ENCODE measurements around the gene SNRK.

Gene SNRK

GRCh38 chr3:43317461-43318316, 31.3 kb downstream of the SNRK start:
- TF ChIP-seq, protein P1, sequence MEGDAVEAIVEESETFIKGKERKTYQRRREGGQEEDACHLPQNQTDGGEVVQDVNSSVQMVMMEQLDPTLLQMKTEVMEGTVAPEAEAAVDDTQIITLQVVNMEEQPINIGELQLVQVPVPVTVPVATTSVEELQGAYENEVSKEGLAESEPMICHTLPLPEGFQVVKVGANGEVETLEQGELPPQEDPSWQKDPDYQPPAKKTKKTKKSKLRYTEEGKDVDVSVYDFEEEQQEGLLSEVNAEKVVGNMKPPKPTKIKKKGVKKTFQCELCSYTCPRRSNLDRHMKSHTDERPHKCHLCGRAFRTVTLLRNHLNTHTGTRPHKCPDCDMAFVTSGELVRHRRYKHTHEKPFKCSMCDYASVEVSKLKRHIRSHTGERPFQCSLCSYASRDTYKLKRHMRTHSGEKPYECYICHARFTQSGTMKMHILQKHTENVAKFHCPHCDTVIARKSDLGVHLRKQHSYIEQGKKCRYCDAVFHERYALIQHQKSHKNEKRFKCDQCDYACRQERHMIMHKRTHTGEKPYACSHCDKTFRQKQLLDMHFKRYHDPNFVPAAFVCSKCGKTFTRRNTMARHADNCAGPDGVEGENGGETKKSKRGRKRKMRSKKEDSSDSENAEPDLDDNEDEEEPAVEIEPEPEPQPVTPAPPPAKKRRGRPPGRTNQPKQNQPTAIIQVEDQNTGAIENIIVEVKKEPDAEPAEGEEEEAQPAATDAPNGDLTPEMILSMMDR (IDR thresholded peaks at IDR 0.05; ENCODE audit: low read depth, low read length): no peak
- H3K27me3 ChIP-seq: no peaks in the 10 kb centered on the region
- no peak for DNase-seq
- H3K9me3 ChIP-seq: no peaks in the 10 kb centered on the region
- no peaks in the 10 kb centered on the region for H3K4me1 ChIP-seq
- H3K4me3 ChIP-seq (ENCODE audit: low read depth, low read length): no peak overlapping the region
- no peaks in the 10 kb centered on the region for H3K36me3 ChIP-seq

- Histone ChIP-seq H3K27me3 (no peaks in the 10 kb centered on the region), H3K9me3 (no peaks in the 10 kb centered on the region), H3K4me3 (ENCODE audit: low read depth, low read length) (no peak overlapping the region), H3K36me3 (no peaks in the 10 kb centered on the region), H3K4me1 (no peaks in the 10 kb centered on the region)
- TF ChIP-seq, protein P1 (IDR thresholded peaks at IDR 0.05; ENCODE audit: low read depth, low read length): no peak
- no peak for DNase-seq
Observed at GRCh38 chr3:43319376-43319775, 33.0 kb downstream of the SNRK start.

- Histone ChIP-seq H3K4me1 (no peaks in the 10 kb centered on the region), H3K27me3 (no peaks in the 10 kb centered on the region), H3K36me3 (no peaks in the 10 kb centered on the region), H3K9me3 (no peaks in the 10 kb centered on the region), H3K4me3 (ENCODE audit: low read depth, low read length) (no peak overlapping the region)
- no peak for DNase-seq
- TF ChIP-seq, protein P1 (IDR thresholded peaks at IDR 0.05; ENCODE audit: low read depth, low read length): no peak
Observed at GRCh38 chr3:43319794-43320193, 33.5 kb downstream of the SNRK start.

DNA sequence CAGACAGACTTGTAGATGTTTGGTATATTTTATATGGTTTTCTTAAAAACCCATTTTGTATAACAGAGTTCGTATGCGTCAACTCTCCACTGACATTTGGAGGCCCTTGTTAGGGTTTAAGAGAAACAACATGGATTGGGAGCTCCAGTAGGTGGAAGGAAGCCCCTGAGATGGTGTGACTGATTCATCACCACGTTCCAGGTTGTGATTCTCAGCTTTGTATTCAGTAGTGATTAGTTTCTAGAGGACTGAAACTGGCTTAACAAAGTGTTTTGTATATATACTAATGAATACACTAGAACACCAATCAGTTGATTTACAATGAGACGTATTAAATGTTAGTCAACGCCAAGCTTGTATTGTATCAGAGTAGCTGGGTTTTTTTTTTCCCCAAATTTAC, 33.9 kb downstream of the SNRK start:
- TF ChIP-seq, protein P1 (IDR thresholded peaks at IDR 0.05; ENCODE audit: low read depth, low read length): no peak
- Histone ChIP-seq H3K27me3 (no peaks in the 10 kb centered on the region), H3K4me1 (no peaks in the 10 kb centered on the region), H3K36me3 (no peaks in the 10 kb centered on the region), H3K4me3 (ENCODE audit: low read depth, low read length) (no peak overlapping the region), H3K9me3 (no peaks in the 10 kb centered on the region)
- no peak for DNase-seq

DNA sequence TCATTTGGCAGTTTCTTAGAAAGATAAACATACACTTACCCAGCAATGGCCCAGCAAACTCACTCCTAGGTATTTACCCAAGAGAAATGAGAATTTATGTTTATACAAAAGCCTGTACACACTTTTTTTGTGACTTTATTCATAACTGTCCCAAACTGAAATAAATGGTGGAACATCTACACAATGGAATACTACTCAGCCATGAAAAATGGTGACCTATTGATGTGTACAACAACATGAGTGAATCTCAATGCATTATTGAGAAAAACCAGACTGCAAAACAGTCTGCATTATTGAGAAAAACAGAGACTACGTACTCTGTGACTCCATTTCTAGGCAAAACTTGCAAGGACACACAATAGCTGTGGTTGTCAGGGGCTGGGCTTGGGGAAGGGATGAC, 37.2 kb downstream of the SNRK start:
- TF ChIP-seq, protein P1 (IDR thresholded peaks at IDR 0.05; ENCODE audit: low read depth, low read length): no peak

DNA sequence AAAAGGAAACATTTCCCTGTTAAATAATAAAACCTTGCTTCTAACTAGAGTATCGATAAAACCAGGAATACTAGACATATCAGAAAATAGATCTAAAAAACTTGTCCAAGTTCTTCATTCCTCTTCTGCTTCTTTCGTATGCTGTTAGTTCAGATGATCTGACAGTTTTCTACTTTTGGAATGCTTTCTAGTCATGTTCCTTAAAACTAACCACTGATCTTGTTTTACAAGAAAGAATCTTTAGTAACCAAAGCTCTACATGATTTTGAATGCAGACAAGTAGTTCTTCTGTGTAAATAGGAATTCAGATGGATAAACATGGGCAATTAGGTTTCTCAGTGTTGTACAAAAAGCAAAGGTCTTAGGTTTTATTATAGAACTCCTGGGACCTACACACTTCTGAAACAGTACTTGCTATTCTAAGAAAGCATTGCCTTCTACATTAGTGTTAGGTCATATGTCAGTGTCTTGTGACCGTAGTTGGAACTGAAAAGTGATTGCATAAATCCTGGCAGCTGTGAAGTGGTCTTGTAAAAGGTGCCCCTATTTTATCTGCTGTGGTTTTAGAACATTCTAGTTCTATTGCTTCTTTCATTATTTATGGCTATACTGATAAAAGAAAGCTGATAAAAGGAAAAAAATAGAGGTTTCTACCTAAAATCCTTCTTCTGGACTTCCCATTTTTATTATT, 40.7 kb downstream of the SNRK start:
- DNase-seq: no peak
- H3K27me3 ChIP-seq: no peaks in the 10 kb centered on the region
- no peak overlapping the region for H3K4me3 ChIP-seq (ENCODE audit: low read depth, low read length)
- TF ChIP-seq, protein P1 (IDR thresholded peaks at IDR 0.05; ENCODE audit: low read depth, low read length): no peak
- H3K4me1 ChIP-seq: no peaks in the 10 kb centered on the region
- no peaks in the 10 kb centered on the region for H3K9me3 ChIP-seq
- H3K36me3 ChIP-seq: no peaks in the 10 kb centered on the region

More for the DNA sequence above, 37.2 kb downstream of the SNRK start:
- Histone ChIP-seq H3K4me3 (ENCODE audit: low read depth, low read length) (no peak overlapping the region), H3K4me1 (no peaks in the 10 kb centered on the region), H3K36me3 (no peaks in the 10 kb centered on the region), H3K9me3 (no peaks in the 10 kb centered on the region), H3K27me3 (no peaks in the 10 kb centered on the region)
- no peak for DNase-seq
